K562 (cell line): Measurements from ENCODE around the gene PDLIM4. TPM values are rescaled to one million over a fixed set of nuclear protein-coding genes. Genes with fewer than 3 reads are reported as not detected.

ENCODE experiments used
- ARHGAP35 ChIP-seq: fragments of 450-650 bp; IDR thresholded peaks from 2 replicates; pipeline ENCODE4 v1.6.1; 2018; ENCODE audit not compliant: partially characterized antibody
- EWSR1 ChIP-seq: fragments of 450-650 bp; IDR thresholded peaks from 2 replicates; pipeline ENCODE4 v1.6.1; 2018; ENCODE audit warnings: borderline replicate concordance, mild to moderate bottlenecking, low read depth, moderate library complexity; ENCODE audit not compliant: partially characterized antibody
- FOXM1 ChIP-seq, 2 experiments: fragments of 450-650 bp in 1 of 2; sonication (generic) in 1 of 2; formaldehyde crosslinking in 1 of 2; IDR thresholded peaks; 2 replicates each; pipeline versions ENCODE4 v1.6.1 to v1.9.0; 2017 to 2022; ENCODE audit warnings: low read depth in 2 of 2, mild to moderate bottlenecking in 2 of 2, missing genetic modification reagents in 1 of 2, moderate library complexity in 1 of 2
- KDM1A ChIP-seq, 2 experiments: fragments of 450-650 bp; IDR thresholded peaks; 2 replicates each; pipeline ENCODE4 v1.6.1; 2016; ENCODE audit warnings: mild to moderate bottlenecking in 2 of 2
- NFIC ChIP-seq: fragments of 450-650 bp; IDR thresholded peaks from 2 replicates; pipeline ENCODE4 v1.6.1; 2017; ENCODE audit warnings: mild to moderate bottlenecking, inconsistent platforms
- NR3C1 ChIP-seq: sonication (generic); formaldehyde crosslinking; IDR thresholded peaks from 2 replicates; pipeline ENCODE4 v1.8.1; 2022; ENCODE audit warnings: missing genetic modification reagents
- SMARCA5 ChIP-seq: fragments of 450-650 bp; IDR thresholded peaks from 2 replicates; pipeline ENCODE4 v1.6.1; 2016
- SMC3 ChIP-seq: conservative IDR thresholded peaks from 2 replicates; pipeline ENCODE4 v1.6.1; 2011; ENCODE audit warnings: low read depth, low read length, improper control_type of control experiment; ENCODE audit not compliant: insufficient read depth
- SRSF3 ChIP-seq: fragments of 200-400 bp; formaldehyde crosslinking; IDR thresholded peaks from 2 replicates; pipeline ENCODE4 v1.6.1; 2016; ENCODE audit warnings: mild to moderate bottlenecking, low read length, moderate library complexity; ENCODE audit not compliant: insufficient read depth
- STAT6 ChIP-seq: sonication (generic); formaldehyde crosslinking; IDR thresholded peaks from 2 replicates; pipeline ENCODE4 v1.8.1; 2023; ENCODE audit warnings: mild to moderate bottlenecking, missing genetic modification reagents
- TBP ChIP-seq: optimal IDR thresholded peaks from 2 replicates; pipeline ENCODE3; 2011; ENCODE audit warnings: low read depth, low read length, improper control_type of control experiment
- TEAD4 ChIP-seq, 2 experiments: sonication (generic) in 1 of 2; formaldehyde crosslinking in 1 of 2; IDR thresholded peaks; 2 replicates each; pipeline versions ENCODE4 v1.6.1 to v1.8.0; 2012 to 2022; ENCODE audit warnings: borderline replicate concordance in 1 of 2, inconsistent platforms in 1 of 2, low read length in 1 of 2, mild to moderate bottlenecking in 1 of 2, missing genetic modification reagents in 1 of 2
- YY1 ChIP-seq, 3 experiments: IDR thresholded peaks; 2 replicates each; pipeline ENCODE4 v1.6.1; 2011; ENCODE audit warnings: low read length in 2 of 3, mild to moderate bottlenecking in 2 of 3, moderate library complexity in 2 of 3, borderline replicate concordance in 1 of 3, control low read depth in 1 of 3, low read depth in 1 of 3; ENCODE audit not compliant: insufficient read depth in 3 of 3, insufficient replicate concordance in 2 of 3, control insufficient read depth in 1 of 3, insufficient read length in 1 of 3; ENCODE audit errors: extremely low read depth in 1 of 3
- ZBED1 ChIP-seq: IDR thresholded peaks from 2 replicates; pipeline ENCODE4 v1.6.1; 2014
- ZBTB7A ChIP-seq: IDR thresholded peaks from 2 replicates; pipeline ENCODE4 v1.6.1; 2011; ENCODE audit warnings: low read depth, mild to moderate bottlenecking, low read length, moderate library complexity, borderline replicate concordance; ENCODE audit not compliant: control insufficient read depth
- ZC3H8 ChIP-seq: fragments of 450-650 bp; IDR thresholded peaks from 2 replicates; pipeline ENCODE4 v1.6.1; 2017
- ZFP36 ChIP-seq: fragments of 150-350 bp; IDR thresholded peaks from 2 replicates; pipeline ENCODE4 v1.6.1; 2018; ENCODE audit warnings: low read length, low read depth; ENCODE audit not compliant: partially characterized antibody
- polyA plus RNA-seq, 8 experiments: library from polyadenylated mRNA; depleted of rRNA in 4 of 8; stranded (reverse) in 5 of 8; unstranded in 3 of 8; fragments of >200 nt; fragmentation: Nextera tagmentation in 2 of 8; fragmentation: Illumina TruSeq in 1 of 8; extraction: Ambion mirVana in 2 of 8; extraction: Trizol in 1 of 8; gene quantifications; 2 replicates each; pipeline versions ENCODE4 v1.2.1 to v1.2.3, GENCODE V29; 2011 to 2014; ENCODE audit warnings: inconsistent platforms in 1 of 8, missing spikeins in 1 of 8
- total RNA-seq, 7 experiments: library from RNA; depleted of rRNA in 6 of 7; stranded (reverse); fragments of >200 nt in 6 of 7; fragmentation: Illumina TruSeq in 2 of 7; extraction: Trizol in 2 of 7; gene quantifications; 2 replicates each; pipeline versions ENCODE4 v1.2.1 to v1.2.3, GENCODE V29; 2011 to 2021; ENCODE audit warnings: low replicate concordance in 1 of 7
- TF ChIP-seq, protein P1 (sequence below): fragments of 200-800 bp; sonication (Bioruptor generic); IDR thresholded peaks from 2 replicates; pipeline ENCODE4 v1.6.1; 2016; ENCODE audit warnings: missing genetic modification characterization, missing compliant biosample characterization

Gene PDLIM4
- total and polyA plus RNA-seq, 9 of the 15 experiments (the other 6 are each of a cell fraction or from before 2014, with no cell fraction given): 0.28 to 32.8 (median 13.1) TPM

- TF ChIP-seq FOXM1 (IDR thresholded peaks at IDR 0.05; ENCODE audit: low read depth): no peak
- no peak for TF ChIP-seq FOXM1 (CRISPR knock-in tag; IDR thresholded peaks at IDR 0.05; ENCODE audit: low read depth)
- TF ChIP-seq TBP: peak; percentile 45
- TF ChIP-seq ZBED1: no peak
- TF ChIP-seq SRSF3: no peak
- 0 out of 2 replicates have a peak, but pooled peaks have one; percentile 6 for TF ChIP-seq NFIC
- peak; percentile 64; the same call in 1 of the 2 replicates for TF ChIP-seq ZBTB7A
- 0 out of 2 replicates have a peak, but pooled peaks have one; percentile 44 for TF ChIP-seq STAT6
- no peak for TF ChIP-seq ZC3H8
- TF ChIP-seq NR3C1 (CRISPR knock-in tag): no peak
- no peak for TF ChIP-seq SMC3
- TF ChIP-seq ZFP36: peak; percentile 31
- peak; percentile 14 for TF ChIP-seq ARHGAP35
- no peak for TF ChIP-seq YY1 (IDR thresholded peaks at IDR 0.05; ENCODE audit: borderline replicate concordance in 1 of 3, control insufficient read depth in 1 of 3, extremely low read depth in 1 of 3, insufficient read depth in 3 of 3, insufficient read length in 1 of 3, insufficient replicate concordance in 2 of 3, low read depth in 1 of 3, low read length in 2 of 3)
- TF ChIP-seq TEAD4 (IDR thresholded peaks at IDR 0.05; ENCODE audit: low read length): no peak
- TF ChIP-seq TEAD4 (CRISPR knock-in tag; IDR thresholded peaks at IDR 0.05; ENCODE audit: borderline replicate concordance): no peak
- no peak for TF ChIP-seq EWSR1
- TF ChIP-seq KDM1A (IDR thresholded peaks at IDR 0.05): peak in 1 of 2 experiments; percentile 63; a peak in 1 of 4 replicates
- peak; percentile 61; the same call in 1 of the 2 replicates for TF ChIP-seq SMARCA5
- TF ChIP-seq, protein P1, sequence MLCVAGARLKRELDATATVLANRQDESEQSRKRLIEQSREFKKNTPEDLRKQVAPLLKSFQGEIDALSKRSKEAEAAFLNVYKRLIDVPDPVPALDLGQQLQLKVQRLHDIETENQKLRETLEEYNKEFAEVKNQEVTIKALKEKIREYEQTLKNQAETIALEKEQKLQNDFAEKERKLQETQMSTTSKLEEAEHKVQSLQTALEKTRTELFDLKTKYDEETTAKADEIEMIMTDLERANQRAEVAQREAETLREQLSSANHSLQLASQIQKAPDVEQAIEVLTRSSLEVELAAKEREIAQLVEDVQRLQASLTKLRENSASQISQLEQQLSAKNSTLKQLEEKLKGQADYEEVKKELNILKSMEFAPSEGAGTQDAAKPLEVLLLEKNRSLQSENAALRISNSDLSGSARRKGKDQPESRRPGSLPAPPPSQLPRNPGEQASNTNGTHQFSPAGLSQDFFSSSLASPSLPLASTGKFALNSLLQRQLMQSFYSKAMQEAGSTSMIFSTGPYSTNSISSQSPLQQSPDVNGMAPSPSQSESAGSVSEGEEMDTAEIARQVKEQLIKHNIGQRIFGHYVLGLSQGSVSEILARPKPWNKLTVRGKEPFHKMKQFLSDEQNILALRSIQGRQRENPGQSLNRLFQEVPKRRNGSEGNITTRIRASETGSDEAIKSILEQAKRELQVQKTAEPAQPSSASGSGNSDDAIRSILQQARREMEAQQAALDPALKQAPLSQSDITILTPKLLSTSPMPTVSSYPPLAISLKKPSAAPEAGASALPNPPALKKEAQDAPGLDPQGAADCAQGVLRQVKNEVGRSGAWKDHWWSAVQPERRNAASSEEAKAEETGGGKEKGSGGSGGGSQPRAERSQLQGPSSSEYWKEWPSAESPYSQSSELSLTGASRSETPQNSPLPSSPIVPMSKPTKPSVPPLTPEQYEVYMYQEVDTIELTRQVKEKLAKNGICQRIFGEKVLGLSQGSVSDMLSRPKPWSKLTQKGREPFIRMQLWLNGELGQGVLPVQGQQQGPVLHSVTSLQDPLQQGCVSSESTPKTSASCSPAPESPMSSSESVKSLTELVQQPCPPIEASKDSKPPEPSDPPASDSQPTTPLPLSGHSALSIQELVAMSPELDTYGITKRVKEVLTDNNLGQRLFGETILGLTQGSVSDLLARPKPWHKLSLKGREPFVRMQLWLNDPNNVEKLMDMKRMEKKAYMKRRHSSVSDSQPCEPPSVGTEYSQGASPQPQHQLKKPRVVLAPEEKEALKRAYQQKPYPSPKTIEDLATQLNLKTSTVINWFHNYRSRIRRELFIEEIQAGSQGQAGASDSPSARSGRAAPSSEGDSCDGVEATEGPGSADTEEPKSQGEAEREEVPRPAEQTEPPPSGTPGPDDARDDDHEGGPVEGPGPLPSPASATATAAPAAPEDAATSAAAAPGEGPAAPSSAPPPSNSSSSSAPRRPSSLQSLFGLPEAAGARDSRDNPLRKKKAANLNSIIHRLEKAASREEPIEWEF (CRISPR knock-in tag): no peak
These were observed 38.3 kb downstream of the PDLIM4 start (continued) for GRCh38 chr5:132295505-132296411.
